Vagina (tissue), 2 donors: Measurements from ENCODE around the gene WIPF3.

ENCODE experiments used
- POLR2A ChIP-seq, 2 donors: fragments of 450-650 bp; IDR thresholded peaks; one replicate each; pipeline ENCODE4 v1.6.1; 2017; ENCODE audit warnings: antibody characterized with exemption in 2 of 2, mild to moderate bottlenecking in 2 of 2, moderate library complexity in 2 of 2
- TF ChIP-seq, protein P1 (sequence below), 3 experiments: fragments of 450-650 bp in 2 of 3; fragments of 200-600 bp in 1 of 3; sonication (generic) in 1 of 3; IDR thresholded peaks; one replicate each; pipeline ENCODE4 v1.5.1; 2017 to 2019; ENCODE audit warnings: antibody characterized with exemption in 3 of 3, mild to moderate bottlenecking in 2 of 3, moderate library complexity in 2 of 3

DNA sequence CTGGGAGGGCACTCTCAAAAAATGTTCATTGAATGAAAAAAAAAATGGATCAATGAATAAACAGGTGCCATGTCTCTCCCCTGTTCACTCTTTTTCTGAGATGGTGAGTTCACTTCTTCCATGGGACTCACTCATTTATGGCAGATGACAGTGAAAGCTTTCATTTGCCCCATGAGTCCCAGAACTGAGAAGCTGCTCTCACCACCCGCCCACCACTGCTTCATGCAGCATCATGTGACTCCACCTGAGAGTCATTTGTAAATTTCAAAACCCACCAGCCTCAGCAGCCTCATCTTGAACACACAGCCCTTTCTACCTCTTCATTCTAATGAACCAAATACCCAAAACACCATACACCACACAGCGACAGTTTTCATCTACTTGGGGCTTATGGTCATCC lies 118.4 kb downstream of the WIPF3 start:
- TF ChIP-seq, protein P1, sequence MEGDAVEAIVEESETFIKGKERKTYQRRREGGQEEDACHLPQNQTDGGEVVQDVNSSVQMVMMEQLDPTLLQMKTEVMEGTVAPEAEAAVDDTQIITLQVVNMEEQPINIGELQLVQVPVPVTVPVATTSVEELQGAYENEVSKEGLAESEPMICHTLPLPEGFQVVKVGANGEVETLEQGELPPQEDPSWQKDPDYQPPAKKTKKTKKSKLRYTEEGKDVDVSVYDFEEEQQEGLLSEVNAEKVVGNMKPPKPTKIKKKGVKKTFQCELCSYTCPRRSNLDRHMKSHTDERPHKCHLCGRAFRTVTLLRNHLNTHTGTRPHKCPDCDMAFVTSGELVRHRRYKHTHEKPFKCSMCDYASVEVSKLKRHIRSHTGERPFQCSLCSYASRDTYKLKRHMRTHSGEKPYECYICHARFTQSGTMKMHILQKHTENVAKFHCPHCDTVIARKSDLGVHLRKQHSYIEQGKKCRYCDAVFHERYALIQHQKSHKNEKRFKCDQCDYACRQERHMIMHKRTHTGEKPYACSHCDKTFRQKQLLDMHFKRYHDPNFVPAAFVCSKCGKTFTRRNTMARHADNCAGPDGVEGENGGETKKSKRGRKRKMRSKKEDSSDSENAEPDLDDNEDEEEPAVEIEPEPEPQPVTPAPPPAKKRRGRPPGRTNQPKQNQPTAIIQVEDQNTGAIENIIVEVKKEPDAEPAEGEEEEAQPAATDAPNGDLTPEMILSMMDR (IDR thresholded peaks at IDR 0.05) = no peak
- no peak for TF ChIP-seq POLR2A (IDR thresholded peaks at IDR 0.05)
